ENCODE results near the gene TMEM131L. TPM values are rescaled to one million over a fixed set of nuclear protein-coding genes. Genes with fewer than 3 reads are reported as not detected.
"Not testable (repeated sequence)": the region's sequence is repeated elsewhere in the genome, so short reads cannot be mapped to it uniquely, and the experiment has no call there.

TMEM131L gene
- polyA plus RNA-seq, 1 donor = 36.6 TPM

DNA sequence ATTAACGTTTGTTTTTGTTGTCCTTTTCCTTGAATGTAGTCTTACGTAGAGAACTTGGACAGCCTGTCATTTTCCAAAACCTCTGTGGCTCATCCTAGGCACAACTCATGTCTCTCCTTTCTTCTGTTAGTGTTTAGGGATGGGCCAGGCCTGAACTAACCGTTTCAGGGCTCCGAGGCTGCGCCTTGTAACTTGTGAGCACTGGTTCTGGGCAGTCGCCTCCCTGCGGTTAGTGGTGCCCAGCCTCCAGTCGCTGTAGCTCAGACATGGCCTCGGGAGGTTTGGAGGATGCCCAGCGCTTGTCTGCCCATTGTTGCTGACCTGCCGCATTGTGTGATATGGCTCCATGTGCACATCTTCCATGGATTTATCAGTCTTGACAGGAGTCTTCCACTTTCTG is 32.8 kb downstream of the TMEM131L start:
- no peak for DNase-seq

DNA sequence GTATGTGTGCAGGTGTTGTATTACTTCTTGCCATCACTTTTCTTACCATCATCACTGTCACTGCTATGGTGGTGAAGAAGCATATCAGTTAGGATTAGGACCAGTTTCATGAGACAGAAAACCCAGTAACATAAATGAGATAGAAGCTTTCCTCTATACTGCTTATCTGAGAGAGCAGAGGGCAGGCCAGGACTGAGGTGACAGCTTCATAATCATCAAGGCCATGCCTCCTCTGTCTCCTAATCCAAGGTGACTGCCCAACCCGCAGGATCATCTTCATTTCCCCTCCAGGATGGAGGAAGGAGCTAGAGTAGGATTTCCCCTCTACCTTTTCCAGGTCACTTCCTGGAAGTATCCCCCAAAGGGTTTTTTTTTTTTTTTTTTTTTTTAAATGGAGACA is 35.4 kb downstream of the TMEM131L start:
- DNase-seq = no peak

DNA sequence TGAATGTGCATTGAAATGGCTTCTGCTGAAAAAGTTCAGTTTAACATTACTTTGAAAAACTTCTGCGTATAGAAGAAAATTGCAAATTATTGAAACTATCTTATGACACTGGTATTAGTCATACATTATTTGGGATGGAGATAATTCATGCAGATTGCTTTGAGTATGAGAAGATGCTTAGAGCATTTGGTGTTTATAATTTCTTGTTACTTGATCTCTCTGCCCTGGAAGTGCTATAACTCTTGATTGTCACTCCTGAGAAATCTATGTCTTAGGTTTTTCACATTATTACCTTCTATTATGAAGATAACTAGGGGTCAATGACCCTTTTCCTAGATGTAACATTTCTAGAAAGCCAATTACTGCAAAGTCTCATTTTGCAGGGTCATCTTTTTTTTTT is 36.4 kb downstream of the TMEM131L start:
- no peak for DNase-seq

DNA sequence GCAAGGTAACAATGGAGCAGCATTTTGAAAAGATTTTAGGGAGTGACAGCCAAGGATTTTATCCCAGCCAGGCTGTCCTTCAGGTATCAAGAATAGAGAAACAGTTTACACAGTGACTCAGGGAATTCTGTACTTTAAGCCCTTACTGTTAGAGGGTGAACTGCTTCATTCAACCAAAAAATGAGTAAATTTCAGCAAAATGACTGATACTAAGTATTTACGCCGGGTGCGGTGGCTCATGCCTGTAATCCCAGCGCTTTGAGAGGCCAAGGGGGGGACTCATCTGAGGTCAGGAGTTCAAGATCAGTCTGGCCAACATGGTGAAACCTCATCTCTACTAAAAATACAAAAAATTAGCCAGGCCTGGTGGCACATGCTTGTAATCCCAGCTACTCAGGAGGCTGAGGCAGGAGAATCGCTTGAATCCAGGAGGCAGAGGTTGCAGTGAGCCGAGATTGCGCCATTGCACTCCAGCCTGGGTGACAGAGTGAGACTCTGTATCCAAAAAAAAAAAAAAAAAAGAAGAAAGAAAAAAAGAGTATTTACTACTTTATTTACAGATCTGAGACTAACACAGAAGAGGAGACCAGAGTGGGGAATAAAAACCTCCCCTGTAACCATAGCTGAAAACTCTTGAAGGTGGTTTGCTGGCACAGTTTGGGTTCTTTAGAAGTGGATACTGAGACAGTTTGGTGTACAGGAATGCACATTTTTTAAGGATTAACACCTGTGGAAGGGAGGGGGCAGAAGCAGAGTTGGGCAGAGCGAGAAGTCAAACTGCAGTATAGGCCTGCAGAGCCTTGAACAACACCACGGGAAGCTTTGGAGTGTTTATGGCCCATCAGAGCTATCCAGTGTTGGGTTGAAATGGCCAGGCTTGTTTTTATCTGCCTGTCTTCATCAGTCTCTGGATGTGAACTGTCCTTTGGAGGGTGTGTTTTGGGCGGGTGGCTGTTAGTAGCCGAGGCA is 40.5 kb downstream of the TMEM131L start:
- DNase-seq = no peak

DNA sequence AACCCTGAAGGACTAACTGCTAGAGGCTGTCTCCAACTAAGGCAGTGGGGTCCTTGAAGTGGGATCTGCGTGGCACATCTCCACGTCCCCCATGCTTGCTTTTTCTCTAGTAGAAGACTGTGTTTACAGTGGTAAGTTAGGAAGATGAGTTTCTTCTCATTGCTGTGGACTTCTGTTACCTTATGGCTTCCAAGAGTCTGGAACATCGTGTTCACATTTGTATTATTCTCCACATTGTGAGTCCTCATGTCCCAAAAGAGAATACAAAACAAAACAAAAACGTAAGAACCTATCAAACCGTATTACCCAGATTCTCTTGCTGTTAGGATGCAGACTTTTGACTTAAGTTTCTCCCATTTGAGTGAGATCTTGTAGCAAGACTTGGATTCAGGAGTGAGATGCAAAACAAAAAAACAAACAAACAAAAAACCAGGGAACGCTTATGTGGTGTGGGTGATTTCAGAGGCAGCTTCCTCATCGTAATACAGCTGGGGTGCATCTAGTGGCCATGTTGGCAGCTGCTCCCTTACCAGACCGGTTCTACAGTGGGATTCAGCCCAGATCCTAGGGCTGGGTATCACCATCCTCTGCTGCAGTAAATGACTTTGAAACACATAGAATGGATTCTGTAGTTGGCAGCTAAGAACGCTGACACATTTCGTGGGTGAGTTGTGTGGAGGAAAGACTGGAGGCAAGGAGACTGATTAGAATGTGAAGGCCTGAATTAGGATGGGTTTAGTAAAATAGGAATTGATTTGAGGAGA is 41.3 kb downstream of the TMEM131L start:
- DNase-seq = no peak

GRCh38 chr4:153509212-153509611 is 43.1 kb downstream of the TMEM131L start:
- DNase-seq = not testable (repeated sequence)

GRCh38 chr4:153509724-153510123 is 43.6 kb downstream of the TMEM131L start:
- DNase-seq = no peak

- no peak for DNase-seq
Observed at GRCh38 chr4:153510252-153511001, 44.3 kb downstream of the TMEM131L start.

DNA sequence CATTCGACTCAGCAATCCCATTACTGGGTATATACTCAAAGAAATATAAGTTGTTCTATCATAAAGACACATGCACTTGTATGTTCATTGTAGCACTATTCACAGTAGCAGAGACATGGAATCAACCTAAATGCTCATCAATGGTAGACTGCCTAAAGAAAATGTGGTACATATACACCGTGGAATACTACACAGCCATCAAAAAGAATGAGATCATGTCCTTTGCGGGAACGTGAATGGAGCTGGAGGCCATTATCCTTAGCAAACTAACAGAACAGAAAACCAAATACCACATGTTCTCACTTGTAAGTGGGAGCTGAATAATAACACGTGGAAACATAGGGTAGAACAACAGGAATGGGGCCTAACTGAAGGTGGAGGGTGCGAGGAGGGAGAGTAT is 44.9 kb downstream of the TMEM131L start:
- DNase-seq = no peak

GRCh38 chr4:153512162-153512852 is 46.1 kb downstream of the TMEM131L start:
- no peak for DNase-seq

DNA sequence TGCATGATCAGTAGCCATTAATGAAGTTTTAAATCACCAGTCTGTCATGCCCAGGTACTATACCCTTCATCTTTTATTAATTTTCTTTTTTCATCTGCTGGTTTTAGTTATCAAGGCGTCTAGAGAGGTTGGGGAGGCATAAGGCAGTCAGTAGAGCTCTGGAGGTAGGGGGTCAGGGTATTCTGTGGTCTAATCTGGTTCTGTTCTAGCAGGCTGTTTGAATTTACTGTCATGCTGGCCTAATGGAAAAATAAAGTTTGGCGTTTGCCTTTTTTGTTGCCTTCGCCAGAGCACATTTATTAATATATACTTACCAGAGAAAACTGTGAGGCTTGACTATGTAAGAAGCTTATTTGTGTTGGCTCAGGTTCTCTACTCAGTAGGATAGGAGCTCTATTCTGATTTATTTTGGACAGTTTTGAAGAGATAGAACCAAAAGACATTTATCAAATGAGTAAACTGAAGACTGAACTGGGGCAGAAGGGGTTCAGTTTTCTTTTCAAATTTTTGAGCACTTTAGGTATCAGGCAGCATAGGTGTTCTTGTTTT is 46.9 kb downstream of the TMEM131L start:
- no peak for DNase-seq

DNA sequence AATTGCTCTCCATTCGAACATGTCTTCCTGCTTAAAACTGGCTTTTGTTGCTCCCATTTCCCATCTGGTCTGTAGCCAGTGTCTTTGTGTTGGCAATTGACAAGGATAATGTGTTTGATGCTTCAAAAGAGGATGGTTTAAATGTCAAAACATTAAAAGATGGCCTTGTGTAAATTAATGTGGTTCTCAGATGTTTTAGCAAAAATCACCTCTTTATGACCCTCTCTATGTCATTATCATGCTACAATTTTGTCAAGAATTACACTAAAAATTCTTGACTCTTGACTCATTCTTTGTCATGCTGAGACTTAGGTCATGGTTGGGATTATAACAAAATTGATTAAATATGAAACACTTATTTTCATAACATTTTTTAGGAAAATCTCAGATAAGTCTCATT is 47.4 kb downstream of the TMEM131L start:
- DNase-seq = no peak

GRCh38 chr4:153514001-153514526 is 47.9 kb downstream of the TMEM131L start:
- DNase-seq = no peak

DNA sequence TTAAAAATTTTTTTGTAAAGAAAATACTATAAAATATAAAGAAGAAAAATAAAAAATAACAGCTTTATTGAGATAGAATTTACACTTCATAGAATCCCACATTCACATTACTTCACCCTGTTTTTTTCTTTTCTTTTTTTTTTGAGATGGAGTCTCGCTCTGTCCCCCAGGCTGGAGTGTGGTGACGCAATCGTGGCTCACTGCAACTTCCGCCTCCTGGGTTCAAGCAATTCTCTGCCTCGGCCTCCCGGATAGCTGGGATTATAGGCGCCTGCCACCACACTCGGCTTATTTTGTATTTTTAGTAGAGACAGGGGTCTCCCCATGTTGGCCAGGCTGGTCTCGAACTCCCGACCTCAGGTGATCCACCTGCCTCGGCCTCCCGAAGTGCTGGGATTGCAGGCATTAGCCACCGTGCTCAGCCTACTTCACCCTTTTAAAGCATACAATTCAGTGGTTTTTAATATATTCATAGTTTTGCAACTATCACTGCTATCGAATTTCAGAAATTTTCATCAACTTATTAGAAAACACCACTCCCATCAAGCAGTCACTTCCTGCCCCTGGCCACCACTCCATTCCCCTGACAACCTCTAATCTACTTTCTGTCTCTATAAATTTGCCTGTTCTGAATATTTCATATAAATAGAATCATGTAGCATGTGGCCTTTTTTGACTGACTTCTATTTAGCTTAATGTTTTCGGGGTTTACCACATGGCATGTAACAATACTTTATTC is 48.7 kb downstream of the TMEM131L start:
- DNase-seq = no peak

GRCh38 chr4:153517159-153517558 is 51.0 kb downstream of the TMEM131L start:
- no peak for DNase-seq

GRCh38 chr4:153518001-153518400 is 51.8 kb downstream of the TMEM131L start:
- DNase-seq = no peak

GRCh38 chr4:153518637-153519389 is 52.7 kb downstream of the TMEM131L start:
- no peak for DNase-seq

- DNase-seq = no peak
Observed at GRCh38 chr4:153519687-153520086, 53.5 kb downstream of the TMEM131L start.

GRCh38 chr4:153520227-153520626 is 54.1 kb downstream of the TMEM131L start:
- no peak for DNase-seq
